Epithelial cell of proximal tubule (primary cell): Measurements from ENCODE around the gene RNASE13. TPM values are rescaled to one million over a fixed set of nuclear protein-coding genes. Genes with fewer than 3 reads are reported as not detected.

Experiments
- DNase-seq: peaks from one replicate; pipeline ENCODE4 v3.0.0-alpha.2; 2011; ENCODE audit warnings: low read depth
- H3K4me3 ChIP-seq: 2 replicates; pipeline ENCODE4 v1.5.1; 2011; ENCODE audit warnings: low read depth, mild to moderate bottlenecking, low read length
- total RNA-seq: library from RNA; depleted of rRNA; stranded (reverse); fragments of >200 nt; gene quantifications from 2 replicates; pipeline ENCODE4 v1.2.3, GENCODE V29; 2015
- TF ChIP-seq, protein P1 (sequence below): conservative IDR thresholded peaks from 2 replicates; pipeline ENCODE4 v1.5.1; 2012; ENCODE audit warnings: low read depth, mild to moderate bottlenecking, low read length

Gene RNASE13
- total RNA-seq, 1 donor from 2014 or later = not detected

DNA sequence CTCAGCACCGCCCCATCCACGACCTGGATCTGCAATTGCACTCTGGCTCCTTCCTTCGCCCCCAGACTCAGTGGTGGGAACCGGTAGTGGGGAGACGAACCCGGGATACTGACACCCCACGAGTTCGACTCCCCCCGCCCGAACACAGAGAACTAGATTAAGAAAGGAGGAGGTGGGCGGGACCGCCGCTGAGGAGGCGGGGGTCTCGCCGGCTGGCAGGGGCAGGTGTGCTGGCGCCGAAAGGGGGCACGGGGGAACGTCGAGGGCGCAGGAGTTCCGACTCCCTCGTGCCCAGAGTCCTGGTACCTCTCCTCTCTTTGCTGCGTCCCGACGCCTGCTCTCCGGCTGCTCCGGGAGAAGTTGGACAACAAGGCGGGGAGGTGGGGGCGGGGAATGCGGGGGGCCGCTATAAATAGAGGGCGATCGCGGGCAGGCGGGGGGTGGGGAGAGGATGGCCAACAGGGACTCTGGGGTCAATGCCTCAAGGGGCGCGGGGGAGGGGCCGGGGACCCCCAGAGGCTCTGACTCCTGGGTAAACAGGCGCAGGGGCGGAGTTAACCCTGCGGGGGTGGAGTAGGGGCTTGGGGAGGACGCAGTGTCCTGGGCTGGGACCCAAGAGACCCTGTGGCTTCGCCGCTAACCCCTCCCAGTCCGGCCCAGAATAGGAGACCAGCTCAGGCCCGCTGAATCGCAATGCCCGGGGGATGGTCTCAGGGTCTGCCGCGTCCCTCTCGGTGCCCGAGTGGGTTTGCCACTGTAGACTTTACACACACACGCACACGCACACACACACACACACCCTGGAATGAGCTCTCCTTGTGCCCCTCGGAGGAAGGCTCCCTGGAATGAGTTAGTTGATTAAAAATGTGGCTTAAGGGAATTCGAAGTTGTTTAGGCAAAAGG is 9.0 kb downstream of the RNASE13 start:
- H3K4me3 ChIP-seq = peak overlapping the region; percentile 51
- DNase-seq = no peak
- TF ChIP-seq, protein P1, sequence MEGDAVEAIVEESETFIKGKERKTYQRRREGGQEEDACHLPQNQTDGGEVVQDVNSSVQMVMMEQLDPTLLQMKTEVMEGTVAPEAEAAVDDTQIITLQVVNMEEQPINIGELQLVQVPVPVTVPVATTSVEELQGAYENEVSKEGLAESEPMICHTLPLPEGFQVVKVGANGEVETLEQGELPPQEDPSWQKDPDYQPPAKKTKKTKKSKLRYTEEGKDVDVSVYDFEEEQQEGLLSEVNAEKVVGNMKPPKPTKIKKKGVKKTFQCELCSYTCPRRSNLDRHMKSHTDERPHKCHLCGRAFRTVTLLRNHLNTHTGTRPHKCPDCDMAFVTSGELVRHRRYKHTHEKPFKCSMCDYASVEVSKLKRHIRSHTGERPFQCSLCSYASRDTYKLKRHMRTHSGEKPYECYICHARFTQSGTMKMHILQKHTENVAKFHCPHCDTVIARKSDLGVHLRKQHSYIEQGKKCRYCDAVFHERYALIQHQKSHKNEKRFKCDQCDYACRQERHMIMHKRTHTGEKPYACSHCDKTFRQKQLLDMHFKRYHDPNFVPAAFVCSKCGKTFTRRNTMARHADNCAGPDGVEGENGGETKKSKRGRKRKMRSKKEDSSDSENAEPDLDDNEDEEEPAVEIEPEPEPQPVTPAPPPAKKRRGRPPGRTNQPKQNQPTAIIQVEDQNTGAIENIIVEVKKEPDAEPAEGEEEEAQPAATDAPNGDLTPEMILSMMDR = no peak

- DNase-seq = no peak
- TF ChIP-seq, protein P1 = no peak
- H3K4me3 ChIP-seq = peak within 1 kb of the TSS; percentile 51
These were observed 9.8 kb downstream of the RNASE13 start, which contains the start of gene NDRG2 for GRCh38 chr14:21024585-21025370. NDRG2 (minus strand) TSS chr14:21025061; CDS start chr14:21023315, 1,746 bp downstream.

DNA sequence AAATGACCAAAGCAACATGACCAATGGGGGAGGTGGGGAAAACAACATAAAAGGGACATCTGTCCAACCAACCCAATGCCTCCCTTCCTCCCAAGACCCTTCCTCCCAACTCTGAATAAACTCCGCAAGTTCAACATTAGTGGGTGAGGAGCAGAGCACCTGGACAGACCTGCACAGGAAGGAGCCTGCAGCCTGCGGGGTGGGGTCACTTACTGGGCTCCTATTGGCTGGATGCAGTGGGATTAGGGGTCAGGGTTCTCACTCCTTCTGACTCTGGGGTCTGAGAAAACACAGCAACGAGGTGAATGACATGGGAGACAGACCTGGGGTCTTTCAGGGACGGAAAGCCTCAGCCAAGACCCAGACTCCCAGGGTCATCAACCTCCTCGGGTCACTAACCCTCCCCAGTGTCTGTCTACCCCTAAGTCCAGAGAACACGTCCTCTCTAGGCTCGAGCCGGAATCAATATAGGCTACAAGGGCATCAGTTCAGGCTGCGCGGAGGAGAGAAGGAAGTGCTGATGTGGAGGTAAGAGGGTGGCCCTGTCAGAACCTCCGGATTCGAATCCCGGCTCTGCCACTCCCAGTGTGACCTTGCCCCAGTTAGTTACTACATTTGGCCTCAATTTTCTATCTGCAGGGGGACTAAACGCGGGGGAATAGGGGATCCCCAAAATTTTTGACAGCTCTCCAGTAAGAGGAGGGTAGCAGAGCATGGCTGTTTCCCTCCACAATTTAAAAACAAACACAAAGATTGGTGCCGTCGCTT is 10.6 kb downstream of the RNASE13 start:
- H3K4me3 ChIP-seq = peak overlapping the region; percentile 51
- TF ChIP-seq, protein P1 = no peak
- no peak for DNase-seq

- H3K4me3 ChIP-seq = no peak overlapping the region
- DNase-seq = no peak
- TF ChIP-seq, protein P1 = no peak
These were observed 11.4 kb downstream of the RNASE13 start for GRCh38 chr14:21023174-21023573.

- TF ChIP-seq, protein P1 = no peak
- no peak overlapping the region for H3K4me3 ChIP-seq
- no peak for DNase-seq
These were observed 11.9 kb downstream of the RNASE13 start for GRCh38 chr14:21022686-21023085.

DNA sequence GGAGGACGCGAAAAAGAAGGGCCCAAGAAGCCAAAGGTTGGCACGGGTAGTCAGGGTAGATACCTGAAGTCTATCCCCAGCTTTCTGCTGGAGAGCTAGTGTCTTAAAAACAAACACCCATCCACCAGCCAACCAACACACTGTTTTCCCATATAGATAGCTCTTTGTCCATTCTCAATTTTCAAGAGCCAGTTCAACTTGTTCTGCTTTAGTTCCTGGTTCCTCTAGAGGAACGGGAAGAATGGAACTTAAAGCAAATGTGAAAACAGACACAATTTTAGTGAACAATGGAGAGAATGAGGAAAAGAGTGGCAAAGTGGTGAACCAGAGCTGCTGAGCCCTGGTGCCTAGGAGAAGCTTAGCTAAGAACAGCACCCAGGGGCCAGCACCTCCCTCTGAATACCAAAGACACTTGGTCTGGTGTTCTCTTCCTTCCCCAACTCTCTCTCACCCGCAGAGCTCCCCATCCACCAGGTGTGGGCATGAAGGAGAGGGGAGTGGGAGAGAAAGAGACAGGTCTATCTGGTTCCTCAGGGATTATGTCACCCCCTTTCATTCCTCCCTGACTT is 13.5 kb downstream of the RNASE13 start:
- TF ChIP-seq, protein P1 = no peak
- DNase-seq = no peak
- no peak overlapping the region for H3K4me3 ChIP-seq
